ENCODE results near the gene CTH. TPM values are rescaled to one million over a fixed set of nuclear protein-coding genes. Genes with fewer than 3 reads are reported as not detected.
A peak's percentile ranks its signal among the peaks of the same experiment; 100 is the strongest.
"Not testable (repeated sequence)": the region's sequence is repeated elsewhere in the genome, so short reads cannot be mapped to it uniquely, and the experiment has no call there.

The CTH gene
- total RNA-seq, 1 experiment from 2014 or later = 23.5 TPM

GRCh38 chr1:70468180-70468579 lies 57.1 kb downstream of the CTH start:
- intact Hi-C loops (cut with micrococcal nuclease; ENCODE audit: unreplicated experiment) = no loop called here
- no TSS peak for BruUV-seq (replicated peaks)
- H3K36me3 ChIP-seq (ENCODE audit: insufficient read depth, low read length, poor library complexity, severe bottlenecking) = no peaks in the 10 kb centered on the region
- no peaks in the 10 kb centered on the region for H3K27me3 ChIP-seq (replicated peaks; ENCODE audit: insufficient read depth, low read depth, low read length, poor library complexity)
- H3K27ac ChIP-seq (ENCODE audit: low read depth, low read length, poor library complexity, severe bottlenecking) = no peak overlapping the region
- no peak for DNase-seq (ENCODE audit: low spot score)
- no peak overlapping the region for H3K4me3 ChIP-seq (ENCODE audit: low read depth, low read length, poor library complexity, severe bottlenecking)
- no peaks in the 10 kb centered on the region for H3K9me3 ChIP-seq (ENCODE audit: low read depth, low read length, poor library complexity, severe bottlenecking)
- CTCF ChIA-PET = no interaction called here
- TF ChIP-seq, protein P1, sequence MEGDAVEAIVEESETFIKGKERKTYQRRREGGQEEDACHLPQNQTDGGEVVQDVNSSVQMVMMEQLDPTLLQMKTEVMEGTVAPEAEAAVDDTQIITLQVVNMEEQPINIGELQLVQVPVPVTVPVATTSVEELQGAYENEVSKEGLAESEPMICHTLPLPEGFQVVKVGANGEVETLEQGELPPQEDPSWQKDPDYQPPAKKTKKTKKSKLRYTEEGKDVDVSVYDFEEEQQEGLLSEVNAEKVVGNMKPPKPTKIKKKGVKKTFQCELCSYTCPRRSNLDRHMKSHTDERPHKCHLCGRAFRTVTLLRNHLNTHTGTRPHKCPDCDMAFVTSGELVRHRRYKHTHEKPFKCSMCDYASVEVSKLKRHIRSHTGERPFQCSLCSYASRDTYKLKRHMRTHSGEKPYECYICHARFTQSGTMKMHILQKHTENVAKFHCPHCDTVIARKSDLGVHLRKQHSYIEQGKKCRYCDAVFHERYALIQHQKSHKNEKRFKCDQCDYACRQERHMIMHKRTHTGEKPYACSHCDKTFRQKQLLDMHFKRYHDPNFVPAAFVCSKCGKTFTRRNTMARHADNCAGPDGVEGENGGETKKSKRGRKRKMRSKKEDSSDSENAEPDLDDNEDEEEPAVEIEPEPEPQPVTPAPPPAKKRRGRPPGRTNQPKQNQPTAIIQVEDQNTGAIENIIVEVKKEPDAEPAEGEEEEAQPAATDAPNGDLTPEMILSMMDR (conservative IDR thresholded peaks at IDR 0.05; ENCODE audit: low read depth, low read length) = no peak
- TF ChIP-seq EZH2 (IDR thresholded peaks at IDR 0.05; ENCODE audit: borderline replicate concordance, low read depth, low read length, poor library complexity, severe bottlenecking) = no peak
- peaks cover 6% of the 10 kb centered on the region for H3K4me1 ChIP-seq (ENCODE audit: insufficient read depth, low read length, poor library complexity, severe bottlenecking)
- POLR2A ChIA-PET (ENCODE audit: low non-redundant PET) = no interaction called here

- intact Hi-C loops (cut with micrococcal nuclease; ENCODE audit: unreplicated experiment); H3K4me1 ChIP-seq (ENCODE audit: insufficient read depth, low read length, poor library complexity, severe bottlenecking); H3K36me3 ChIP-seq (ENCODE audit: insufficient read depth, low read length, poor library complexity, severe bottlenecking); H3K27ac ChIP-seq (ENCODE audit: low read depth, low read length, poor library complexity, severe bottlenecking); H3K4me3 ChIP-seq (ENCODE audit: low read depth, low read length, poor library complexity, severe bottlenecking); BruUV-seq (replicated peaks); H3K27me3 ChIP-seq (replicated peaks; ENCODE audit: insufficient read depth, low read depth, low read length, poor library complexity); DNase-seq (ENCODE audit: low spot score); H3K9me3 ChIP-seq (ENCODE audit: low read depth, low read length, poor library complexity, severe bottlenecking); POLR2A ChIA-PET (ENCODE audit: low non-redundant PET); CTCF ChIA-PET: not testable (repeated sequence)
These were observed 58.1 kb downstream of the CTH start for GRCh38 chr1:70469184-70469583.

GRCh38 chr1:70475023-70475422 lies 64.0 kb downstream of the CTH start:
- Histone ChIP-seq H3K27ac (ENCODE audit: low read depth, low read length, poor library complexity, severe bottlenecking) (no peak overlapping the region), H3K4me3 (ENCODE audit: low read depth, low read length, poor library complexity, severe bottlenecking) (no peak overlapping the region), H3K36me3 (ENCODE audit: insufficient read depth, low read length, poor library complexity, severe bottlenecking) (no peaks in the 10 kb centered on the region), H3K9me3 (ENCODE audit: low read depth, low read length, poor library complexity, severe bottlenecking) (no peaks in the 10 kb centered on the region), H3K27me3 (replicated peaks; ENCODE audit: insufficient read depth, low read depth, low read length, poor library complexity) (no peaks in the 10 kb centered on the region), H3K4me1 (ENCODE audit: insufficient read depth, low read length, poor library complexity, severe bottlenecking) (no peaks in the 10 kb centered on the region)
- ChIA-PET CTCF (no interaction called here), POLR2A (ENCODE audit: low non-redundant PET) (no interaction called here)
- DNase-seq (ENCODE audit: low spot score) = peak; percentile 52
- BruUV-seq (replicated peaks) = no TSS peak
- TF ChIP-seq, protein P1 (conservative IDR thresholded peaks at IDR 0.05; ENCODE audit: low read depth, low read length) = no peak
- no peak for TF ChIP-seq EZH2 (IDR thresholded peaks at IDR 0.05; ENCODE audit: borderline replicate concordance, low read depth, low read length, poor library complexity, severe bottlenecking)
- intact Hi-C loops (cut with micrococcal nuclease; ENCODE audit: unreplicated experiment) = no loop called here

DNA sequence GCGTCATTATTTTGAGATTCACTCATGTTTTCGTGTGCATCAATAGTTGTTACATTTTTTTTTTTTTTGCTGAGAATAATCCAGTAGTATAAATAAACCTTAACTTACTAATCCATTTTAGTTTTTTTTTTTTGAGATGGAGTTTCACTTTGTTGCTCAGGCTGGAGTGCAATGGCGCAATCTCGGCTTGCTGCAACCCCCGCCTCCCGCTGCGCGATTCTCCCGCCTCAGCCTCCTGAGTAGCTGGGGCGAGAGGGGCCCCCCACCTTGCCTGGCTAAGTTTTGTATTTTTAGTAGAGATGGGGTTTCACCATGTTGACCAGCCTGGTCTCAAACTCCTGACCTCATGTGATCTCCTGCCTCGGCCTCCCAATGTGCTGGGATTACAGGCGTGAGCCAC lies 66.0 kb downstream of the CTH start:
- CTCF ChIA-PET = no interaction called here
- POLR2A ChIA-PET (ENCODE audit: low non-redundant PET) = no interaction called here
- no peak for DNase-seq (ENCODE audit: low spot score)
- Histone ChIP-seq H3K36me3 (ENCODE audit: insufficient read depth, low read length, poor library complexity, severe bottlenecking) (no peaks in the 10 kb centered on the region), H3K4me3 (ENCODE audit: low read depth, low read length, poor library complexity, severe bottlenecking) (no peak overlapping the region), H3K4me1 (ENCODE audit: insufficient read depth, low read length, poor library complexity, severe bottlenecking) (peaks cover 3% of the 10 kb centered on the region), H3K9me3 (ENCODE audit: low read depth, low read length, poor library complexity, severe bottlenecking) (no peaks in the 10 kb centered on the region), H3K27me3 (replicated peaks; ENCODE audit: insufficient read depth, low read depth, low read length, poor library complexity) (no peaks in the 10 kb centered on the region), H3K27ac (ENCODE audit: low read depth, low read length, poor library complexity, severe bottlenecking) (no peak overlapping the region)
- BruUV-seq (replicated peaks) = no TSS peak
- TF ChIP-seq, protein P1 (conservative IDR thresholded peaks at IDR 0.05; ENCODE audit: low read depth, low read length) = no peak
- TF ChIP-seq EZH2 (IDR thresholded peaks at IDR 0.05; ENCODE audit: borderline replicate concordance, low read depth, low read length, poor library complexity, severe bottlenecking) = no peak
- intact Hi-C loops (cut with micrococcal nuclease; ENCODE audit: unreplicated experiment) = no loop called here

DNA sequence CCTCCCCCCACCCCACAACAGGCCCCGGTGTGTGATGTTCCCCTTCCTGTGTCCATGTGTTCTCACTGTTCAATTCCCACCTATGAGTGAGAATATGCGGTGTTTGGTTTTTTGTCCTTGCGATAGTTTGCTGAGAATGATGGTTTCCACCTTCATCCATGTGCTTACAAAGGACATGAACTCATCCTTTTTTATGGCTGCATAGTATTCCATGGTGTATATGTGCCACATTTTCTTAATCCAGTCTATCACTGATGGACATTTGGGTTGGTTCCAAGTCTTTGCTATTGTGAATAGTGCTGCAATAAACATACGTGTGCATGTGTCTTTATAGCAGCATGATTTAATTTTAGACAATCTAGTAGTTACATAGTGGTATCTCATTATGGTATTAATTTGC lies 66.8 kb downstream of the CTH start:
- peaks cover 10% of the 10 kb centered on the region for H3K4me1 ChIP-seq (ENCODE audit: insufficient read depth, low read length, poor library complexity, severe bottlenecking)
- DNase-seq (ENCODE audit: low spot score); BruUV-seq (replicated peaks); POLR2A ChIA-PET (ENCODE audit: low non-redundant PET); H3K4me3 ChIP-seq (ENCODE audit: low read depth, low read length, poor library complexity, severe bottlenecking); H3K27ac ChIP-seq (ENCODE audit: low read depth, low read length, poor library complexity, severe bottlenecking); H3K27me3 ChIP-seq (replicated peaks; ENCODE audit: insufficient read depth, low read depth, low read length, poor library complexity); H3K9me3 ChIP-seq (ENCODE audit: low read depth, low read length, poor library complexity, severe bottlenecking); CTCF ChIA-PET; H3K36me3 ChIP-seq (ENCODE audit: insufficient read depth, low read length, poor library complexity, severe bottlenecking); intact Hi-C loops (cut with micrococcal nuclease; ENCODE audit: unreplicated experiment): not testable (repeated sequence)
